C4-2B (cell line): ENCODE data around the gene PADI3.

ENCODE experiments used
- H3K27ac ChIP-seq: fragments of 450-650 bp; 2 replicates; pipeline ENCODE4 v1.5.1; 2017
- ZFX ChIP-seq: fragments of 450-650 bp; IDR thresholded peaks from 2 replicates; pipeline ENCODE4 v1.6.1; 2017
- TF ChIP-seq, protein P1 (sequence below): fragments of 450-650 bp; conservative IDR thresholded peaks from 2 replicates; pipeline ENCODE4 v1.5.1; 2017; ENCODE audit warnings: mild to moderate bottlenecking

The PADI3 gene

DNA sequence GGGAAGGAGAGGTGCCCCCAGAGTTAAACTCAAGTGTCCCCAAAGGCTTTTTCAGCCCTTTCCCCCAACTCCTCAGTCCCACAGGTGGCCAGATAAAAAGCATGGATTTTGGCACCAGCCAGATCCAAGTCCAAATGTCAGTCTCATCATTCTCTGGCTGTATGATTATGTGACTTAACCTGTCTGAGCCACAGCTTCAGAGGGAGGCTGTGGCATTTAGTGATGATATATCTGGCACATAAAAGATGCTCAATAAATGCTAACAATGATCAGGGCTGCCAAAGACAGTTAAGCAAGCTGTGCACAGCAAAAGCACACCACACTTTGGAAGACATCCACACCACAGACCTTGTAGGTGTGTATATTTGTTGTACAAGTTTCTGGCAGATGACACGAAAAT lies 5.6 kb upstream of the PADI3 start:
- no peak for TF ChIP-seq ZFX
- TF ChIP-seq, protein P1, sequence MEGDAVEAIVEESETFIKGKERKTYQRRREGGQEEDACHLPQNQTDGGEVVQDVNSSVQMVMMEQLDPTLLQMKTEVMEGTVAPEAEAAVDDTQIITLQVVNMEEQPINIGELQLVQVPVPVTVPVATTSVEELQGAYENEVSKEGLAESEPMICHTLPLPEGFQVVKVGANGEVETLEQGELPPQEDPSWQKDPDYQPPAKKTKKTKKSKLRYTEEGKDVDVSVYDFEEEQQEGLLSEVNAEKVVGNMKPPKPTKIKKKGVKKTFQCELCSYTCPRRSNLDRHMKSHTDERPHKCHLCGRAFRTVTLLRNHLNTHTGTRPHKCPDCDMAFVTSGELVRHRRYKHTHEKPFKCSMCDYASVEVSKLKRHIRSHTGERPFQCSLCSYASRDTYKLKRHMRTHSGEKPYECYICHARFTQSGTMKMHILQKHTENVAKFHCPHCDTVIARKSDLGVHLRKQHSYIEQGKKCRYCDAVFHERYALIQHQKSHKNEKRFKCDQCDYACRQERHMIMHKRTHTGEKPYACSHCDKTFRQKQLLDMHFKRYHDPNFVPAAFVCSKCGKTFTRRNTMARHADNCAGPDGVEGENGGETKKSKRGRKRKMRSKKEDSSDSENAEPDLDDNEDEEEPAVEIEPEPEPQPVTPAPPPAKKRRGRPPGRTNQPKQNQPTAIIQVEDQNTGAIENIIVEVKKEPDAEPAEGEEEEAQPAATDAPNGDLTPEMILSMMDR: no peak
- H3K27ac ChIP-seq: no peak overlapping the region

DNA sequence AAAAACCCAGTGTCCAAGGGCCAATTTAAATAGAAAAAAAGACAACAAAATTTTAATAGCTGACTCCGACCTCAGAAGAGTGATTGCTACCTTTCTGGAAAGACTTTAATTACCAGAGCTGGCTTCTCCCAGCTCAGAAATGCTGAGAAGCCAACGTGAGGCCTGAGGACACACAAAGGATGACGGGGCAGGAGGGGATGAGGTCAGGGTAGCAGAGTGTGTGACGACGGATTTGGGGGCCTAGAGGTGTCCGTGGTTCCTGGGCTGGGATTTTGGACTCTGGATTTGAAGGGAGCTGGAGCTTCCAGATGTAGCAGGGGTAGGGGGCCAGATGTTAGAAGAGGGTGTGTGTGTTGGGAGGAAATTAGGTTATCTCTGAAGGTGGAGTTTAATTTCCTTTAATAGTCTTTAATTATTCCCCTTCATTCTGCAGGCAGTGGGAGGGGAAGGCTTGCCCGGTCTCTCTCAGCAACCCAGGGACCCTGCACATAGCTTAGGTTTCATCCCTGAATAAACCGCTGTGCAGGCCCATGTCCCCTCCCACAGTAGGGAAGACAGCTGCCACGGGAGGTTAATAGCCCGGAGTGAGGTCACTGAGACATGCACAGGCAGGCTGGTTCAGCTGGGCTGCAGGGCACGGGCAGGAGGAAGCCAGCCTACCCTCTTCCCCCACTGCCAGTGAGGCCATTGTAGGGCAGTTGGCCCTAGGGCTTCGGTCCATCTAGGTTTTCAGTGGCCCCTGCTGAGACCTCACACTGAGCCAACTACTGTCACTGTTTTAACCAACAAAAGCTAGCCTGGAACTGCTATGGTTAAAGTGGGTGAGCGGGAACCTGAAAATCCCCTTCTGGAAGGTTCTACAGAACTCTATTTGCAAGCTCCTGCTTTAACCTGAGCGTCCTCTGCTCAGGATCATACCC lies 3.8 kb upstream of the PADI3 start:
- TF ChIP-seq, protein P1: no peak
- TF ChIP-seq ZFX: no peak
- H3K27ac ChIP-seq: no peak overlapping the region

DNA sequence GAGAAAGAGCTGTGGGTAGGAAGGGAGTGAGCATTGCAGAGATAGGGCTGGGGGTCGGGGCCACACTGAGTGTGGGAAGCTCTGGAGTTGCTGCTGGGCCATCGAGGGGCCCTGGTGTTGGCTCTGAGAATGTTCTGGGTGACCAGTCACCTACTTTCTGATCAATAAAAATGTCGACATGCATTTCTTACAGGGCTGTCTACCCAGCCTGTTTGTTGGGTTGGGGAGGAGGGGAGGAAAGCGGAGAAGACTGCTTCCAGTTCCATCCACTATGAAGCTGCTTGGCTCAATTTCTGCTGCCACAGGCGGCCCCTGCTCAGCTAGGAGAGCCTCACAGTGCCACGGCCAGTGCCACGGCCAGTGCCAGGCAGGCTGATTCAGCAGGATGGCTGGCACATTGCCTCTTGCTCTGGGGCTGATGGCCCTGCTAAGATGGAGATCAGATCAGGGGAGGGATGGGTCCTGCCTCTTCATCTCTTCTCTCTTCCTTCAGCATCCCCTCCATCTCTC lies 3.0 kb upstream of the PADI3 start:
- TF ChIP-seq, protein P1: no peak
- no peak for TF ChIP-seq ZFX
- no peak overlapping the region for H3K27ac ChIP-seq

DNA sequence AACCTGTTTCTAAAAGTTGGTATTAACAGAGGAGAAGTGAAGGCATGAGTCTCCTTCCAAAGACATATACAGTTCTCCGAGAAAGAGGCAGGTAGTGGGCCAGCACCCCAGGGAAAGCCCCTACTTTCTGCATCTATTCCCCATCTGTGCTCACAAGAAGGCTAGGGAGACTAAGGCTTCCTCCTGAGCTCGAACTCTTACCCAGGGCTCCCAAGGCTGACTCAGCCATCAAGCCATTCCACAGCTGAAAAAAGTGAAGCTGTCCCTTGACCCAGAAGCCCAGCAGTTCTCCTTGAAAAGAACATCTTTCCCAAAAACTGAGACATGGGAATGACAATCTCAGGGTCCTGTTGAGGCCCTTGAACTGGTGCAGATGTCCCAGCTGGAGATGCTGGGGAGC lies 1.9 kb upstream of the PADI3 start:
- no peak for TF ChIP-seq ZFX
- TF ChIP-seq, protein P1: no peak
- H3K27ac ChIP-seq: no peak overlapping the region

DNA sequence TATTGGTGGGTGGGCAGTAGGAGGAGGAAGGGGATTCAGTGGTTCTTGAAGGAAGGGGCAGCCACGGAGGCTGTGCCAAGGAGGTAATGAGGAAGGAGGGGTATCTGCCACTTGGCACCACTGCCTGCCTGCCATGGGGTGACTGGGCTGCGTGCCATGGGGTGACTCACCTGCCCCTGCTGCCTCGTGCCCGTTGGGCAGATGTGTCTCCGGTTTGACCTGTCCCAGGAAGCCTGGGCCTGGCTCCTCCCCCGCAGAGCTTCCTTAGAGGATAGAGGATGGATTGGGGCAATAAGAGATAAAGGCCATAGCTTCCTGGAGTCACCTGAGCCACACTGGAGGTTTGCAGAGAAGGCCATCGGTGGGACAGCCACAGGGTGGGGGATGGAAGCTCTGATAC lies 1.7 kb downstream of the PADI3 start:
- no peak for TF ChIP-seq ZFX
- TF ChIP-seq, protein P1: no peak
- H3K27ac ChIP-seq: no peak overlapping the region

DNA sequence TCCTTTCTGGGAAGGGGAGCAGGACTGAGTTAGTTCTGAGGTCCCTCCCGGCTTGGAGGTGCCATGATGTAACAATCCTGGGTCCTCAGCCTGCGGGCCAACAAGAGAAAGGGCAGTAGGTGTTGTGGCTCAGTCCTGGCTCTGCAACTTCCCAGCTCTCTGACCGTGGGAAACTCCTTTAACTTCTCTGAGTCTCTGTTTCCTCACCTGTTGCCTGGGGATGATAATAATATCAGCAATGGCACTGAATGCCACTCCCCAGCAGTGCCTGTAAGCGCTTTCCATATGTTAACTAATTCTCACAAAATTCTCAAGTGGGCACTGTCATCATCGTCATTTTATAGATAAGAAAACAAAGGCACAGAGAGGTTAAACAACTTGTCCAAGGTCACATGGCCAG lies 2.3 kb downstream of the PADI3 start:
- H3K27ac ChIP-seq: no peak overlapping the region
- TF ChIP-seq, protein P1: no peak
- TF ChIP-seq ZFX: no peak

DNA sequence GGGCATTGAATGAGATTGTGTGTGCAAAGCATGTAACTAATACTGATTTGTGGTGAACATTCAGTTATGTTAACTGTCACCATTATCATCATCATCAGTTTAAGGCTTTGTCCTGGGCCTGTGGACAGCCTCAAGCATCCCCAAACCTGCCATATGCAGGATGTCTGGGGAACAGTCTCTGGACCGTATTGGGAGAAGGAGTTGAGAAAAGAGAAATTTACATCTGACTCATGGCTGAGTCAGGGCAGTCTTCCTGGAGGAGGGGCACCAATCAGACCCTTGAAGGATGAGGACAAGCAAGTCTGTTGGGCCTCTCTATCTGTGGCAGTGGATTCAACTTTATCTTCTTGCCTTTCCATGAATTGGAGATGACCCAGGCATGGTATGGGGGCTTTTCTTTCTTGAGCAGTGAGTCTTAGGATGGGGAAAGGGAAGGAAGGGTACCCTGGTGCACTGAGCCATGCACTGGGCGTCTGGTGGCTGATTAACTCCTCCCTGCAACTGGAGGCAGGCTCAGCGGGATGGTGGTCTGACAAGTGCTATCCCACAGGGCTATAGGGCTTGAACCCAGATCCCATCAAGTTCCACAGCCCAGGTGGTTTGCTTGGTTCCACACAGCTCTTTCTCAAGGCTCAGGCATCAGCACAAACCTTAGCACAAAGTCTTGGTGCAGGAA lies 2.9 kb downstream of the PADI3 start:
- no peak for TF ChIP-seq ZFX
- TF ChIP-seq, protein P1: no peak
- no peak overlapping the region for H3K27ac ChIP-seq
